Cardiac fibroblast (primary cell): ENCODE data around the gene GSC.

Experiments used
- DNase-seq, 2 donors: peaks; one replicate each; pipeline versions ENCODE4 v3.0.0 to v3.0.0-alpha.2; 2010; ENCODE audit warnings: low read depth in 2 of 2
- H3K4me3 ChIP-seq, 2 donors: replicated peaks in 1 of 2; 1 replicate in 1 of 2; 2 replicates in 1 of 2; pipeline ENCODE4 v1.5.1; 2011; ENCODE audit warnings: low read depth in 2 of 2, low read length in 2 of 2, mild to moderate bottlenecking in 2 of 2, moderate library complexity in 1 of 2
- TF ChIP-seq, protein P1 (sequence below): IDR thresholded peaks from one replicate; pipeline ENCODE4 v1.5.1; 2011; ENCODE audit warnings: low read depth, mild to moderate bottlenecking, low read length, inconsistent platforms

GSC gene

DNA sequence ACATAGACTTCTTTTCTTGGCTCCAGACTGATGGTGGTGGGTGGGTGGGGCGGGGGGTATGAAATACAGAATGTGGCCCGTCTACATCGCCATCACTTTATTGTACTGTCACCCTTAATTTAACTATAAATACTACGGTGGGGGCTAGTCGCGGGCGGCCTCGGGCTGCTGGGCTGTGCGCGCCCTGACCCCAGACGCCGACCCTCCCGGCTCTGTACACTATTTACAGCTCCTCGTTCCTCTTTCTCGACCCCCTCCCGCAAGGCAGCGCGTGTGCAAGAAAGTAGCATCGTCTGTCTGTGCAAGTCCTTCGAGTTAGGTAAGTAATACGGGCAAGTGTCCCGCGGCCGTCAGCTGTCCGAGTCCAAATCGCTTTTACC is 1.8 kb downstream of the GSC start:
- DNase-seq, result no peak
- no peak overlapping the region for H3K4me3 ChIP-seq
- TF ChIP-seq, protein P1, sequence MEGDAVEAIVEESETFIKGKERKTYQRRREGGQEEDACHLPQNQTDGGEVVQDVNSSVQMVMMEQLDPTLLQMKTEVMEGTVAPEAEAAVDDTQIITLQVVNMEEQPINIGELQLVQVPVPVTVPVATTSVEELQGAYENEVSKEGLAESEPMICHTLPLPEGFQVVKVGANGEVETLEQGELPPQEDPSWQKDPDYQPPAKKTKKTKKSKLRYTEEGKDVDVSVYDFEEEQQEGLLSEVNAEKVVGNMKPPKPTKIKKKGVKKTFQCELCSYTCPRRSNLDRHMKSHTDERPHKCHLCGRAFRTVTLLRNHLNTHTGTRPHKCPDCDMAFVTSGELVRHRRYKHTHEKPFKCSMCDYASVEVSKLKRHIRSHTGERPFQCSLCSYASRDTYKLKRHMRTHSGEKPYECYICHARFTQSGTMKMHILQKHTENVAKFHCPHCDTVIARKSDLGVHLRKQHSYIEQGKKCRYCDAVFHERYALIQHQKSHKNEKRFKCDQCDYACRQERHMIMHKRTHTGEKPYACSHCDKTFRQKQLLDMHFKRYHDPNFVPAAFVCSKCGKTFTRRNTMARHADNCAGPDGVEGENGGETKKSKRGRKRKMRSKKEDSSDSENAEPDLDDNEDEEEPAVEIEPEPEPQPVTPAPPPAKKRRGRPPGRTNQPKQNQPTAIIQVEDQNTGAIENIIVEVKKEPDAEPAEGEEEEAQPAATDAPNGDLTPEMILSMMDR, result no peak

DNA sequence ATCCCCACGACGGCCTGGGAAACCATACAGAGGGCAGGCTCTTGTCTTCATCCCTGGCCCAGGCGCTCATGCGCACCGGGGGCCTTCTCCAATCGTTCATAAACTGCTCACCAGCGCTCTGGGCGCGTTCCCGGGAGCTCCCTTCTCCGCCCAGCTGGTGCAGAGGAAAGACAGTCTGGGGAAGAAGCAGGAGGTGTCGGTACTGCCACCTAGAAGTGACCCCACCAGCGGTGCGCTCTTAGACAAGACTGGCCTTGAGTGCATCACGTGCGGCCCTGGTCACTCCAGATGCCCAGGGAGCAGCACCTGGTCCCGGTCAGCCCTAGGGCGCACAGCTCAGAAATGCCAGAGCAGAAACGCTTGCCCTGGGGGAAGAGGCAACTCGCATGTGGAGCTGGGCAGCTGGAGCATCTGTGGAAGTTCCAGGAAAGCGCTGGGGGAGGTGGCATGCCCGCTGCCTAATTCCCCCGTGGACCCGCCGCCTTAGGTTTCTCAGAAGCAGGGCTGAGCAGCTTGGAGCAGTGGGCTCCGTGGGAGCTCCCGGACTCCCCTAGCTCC is 2.5 kb downstream of the GSC start:
- no peak for DNase-seq
- H3K4me3 ChIP-seq, result no peak overlapping the region
- TF ChIP-seq, protein P1, result no peak

DNA sequence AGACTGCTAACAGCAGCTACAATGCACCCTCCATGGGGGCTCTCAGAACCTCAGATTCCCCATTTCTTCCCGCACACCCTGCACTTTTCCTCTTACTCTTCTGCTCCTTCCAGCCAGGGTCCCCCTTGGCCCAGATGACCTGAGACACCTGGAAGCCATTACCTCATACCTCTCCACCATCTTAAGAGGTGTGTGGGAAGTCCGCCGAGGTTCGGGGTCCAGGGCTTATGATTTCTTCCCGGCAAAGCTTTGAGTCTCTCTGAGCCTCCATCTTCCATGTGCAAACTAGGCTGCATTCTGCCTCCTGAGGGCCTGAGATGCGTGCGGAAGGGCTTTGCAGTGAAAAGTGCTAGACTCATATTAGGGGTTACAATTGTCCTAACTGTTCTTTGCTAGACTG is 5.3 kb downstream of the GSC start:
- TF ChIP-seq, protein P1, result no peak
- H3K4me3 ChIP-seq, result no peak overlapping the region
- no peak for DNase-seq

DNA sequence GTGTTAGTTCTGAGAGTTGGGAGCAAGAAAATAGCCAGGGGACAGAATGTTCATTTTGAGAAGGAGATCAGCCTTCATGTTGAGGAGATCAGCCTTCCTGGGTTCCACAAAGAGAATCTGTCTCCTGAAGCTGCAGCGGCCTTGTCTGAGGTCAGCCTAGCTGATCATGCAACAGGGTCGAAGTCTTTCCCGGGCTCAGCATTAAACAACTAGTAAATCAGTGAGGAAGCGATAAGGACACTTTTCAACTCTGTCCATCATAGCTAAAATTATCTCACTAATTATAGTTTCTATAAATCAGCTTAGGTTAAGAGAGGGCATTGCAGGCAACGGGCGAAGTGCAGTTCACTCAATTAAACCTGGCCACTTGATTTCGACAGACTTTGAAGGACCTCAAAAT is 7.5 kb downstream of the GSC start:
- no peak overlapping the region for H3K4me3 ChIP-seq
- DNase-seq, result no peak
- TF ChIP-seq, protein P1, result no peak

DNA sequence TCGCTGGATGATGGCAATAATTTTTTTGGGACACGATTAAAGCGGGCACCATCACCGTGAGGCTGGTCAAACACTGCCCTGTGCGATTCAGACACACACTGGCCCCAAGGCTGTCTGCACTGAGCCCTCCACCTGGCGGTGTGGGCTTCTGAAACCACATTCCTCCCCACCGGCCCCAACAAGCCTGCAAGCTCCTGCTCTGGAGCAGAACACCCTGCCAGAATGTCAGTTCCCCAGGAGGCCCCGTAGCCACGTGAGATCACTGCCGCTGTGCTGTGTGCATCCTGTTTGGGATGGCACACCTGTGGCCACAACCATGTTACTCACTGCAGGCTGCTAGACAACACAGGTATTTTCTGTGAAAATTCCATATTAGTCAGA is 7.9 kb downstream of the GSC start:
- TF ChIP-seq, protein P1, result no peak
- H3K4me3 ChIP-seq, result no peak overlapping the region
- DNase-seq, result no peak

DNA sequence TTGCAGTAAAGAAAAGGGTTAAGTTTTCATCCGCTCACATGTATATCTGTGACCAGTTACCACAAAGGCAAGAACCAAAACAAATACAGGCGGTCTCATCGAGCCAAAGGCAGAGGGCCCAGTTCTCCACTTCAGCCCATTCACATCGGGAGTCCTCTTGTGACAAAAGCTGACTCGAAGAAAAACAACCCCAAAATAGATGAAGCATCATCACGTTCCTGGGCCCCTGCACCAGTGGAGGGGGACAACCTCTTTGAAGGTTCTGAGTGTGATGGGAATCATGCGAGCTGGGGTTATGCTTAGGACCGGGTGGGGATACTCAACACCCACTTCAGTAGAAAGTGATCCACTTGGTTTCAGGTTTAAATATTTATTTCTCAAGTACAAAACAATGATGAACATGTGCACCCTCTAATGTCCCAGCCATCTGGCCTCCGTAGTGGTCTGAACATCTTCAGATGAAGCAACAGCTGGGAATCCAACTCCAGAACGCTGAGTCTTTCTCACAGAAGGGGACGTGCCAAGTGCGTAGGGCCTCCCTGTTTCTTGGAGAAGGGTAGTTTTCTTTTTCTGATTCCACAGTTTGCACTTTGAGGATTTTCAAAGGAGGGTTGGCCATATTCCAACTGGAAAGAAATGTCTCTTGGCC is 8.4 kb downstream of the GSC start:
- H3K4me3 ChIP-seq, result no peak overlapping the region
- DNase-seq, result no peak
- TF ChIP-seq, protein P1, result no peak
